ENCODE measurements around the gene ZNF770.

GRCh38 chr15:34986771-34987480 lies 1.2 kb downstream of the ZNF770 start:
- TF ChIP-seq POLR2A (IDR thresholded peaks at IDR 0.05; ENCODE audit: low read length) (no peak), ESRRA (IDR thresholded peaks at IDR 0.05; ENCODE audit: borderline replicate concordance, low read length) (no peak), EP300 (IDR thresholded peaks at IDR 0.05) (no peak), CTCF (IDR thresholded peaks at IDR 0.05) (no peak), MAX (IDR thresholded peaks at IDR 0.05) (no peak), RFX5 (IDR thresholded peaks at IDR 0.05) (no peak)
